Breast epithelium (tissue), 4 donors: ENCODE data around the gene HNRNPA2B1. TPM values are rescaled to one million over a fixed set of nuclear protein-coding genes. Genes with fewer than 3 reads are reported as not detected.
"Not testable (repeated sequence)": the region's sequence is repeated elsewhere in the genome, so short reads cannot be mapped to it uniquely, and the experiment has no call there.

ENCODE experiments used
- DNase-seq, 2 donors: peaks; one replicate each; pipeline ENCODE4 v3.0.0-alpha.2; 2019; ENCODE audit warnings: low spot score in 2 of 2
- H3K27ac ChIP-seq, 2 donors: fragments of 200-600 bp; sonication (generic) in 1 of 2; one replicate each; pipeline ENCODE4 v1.5.1; 2016 to 2019; ENCODE audit warnings: mild to moderate bottlenecking in 1 of 2
- H3K27me3 ChIP-seq, 2 donors: fragments of 200-600 bp; sonication (generic) in 1 of 2; one replicate each; pipeline versions ENCODE4 v1.5.1 to v1.6.0; 2017 to 2019; ENCODE audit warnings: control low read depth in 1 of 2, mild to moderate bottlenecking in 1 of 2
- H3K36me3 ChIP-seq: fragments of 200-600 bp; one replicate; pipeline ENCODE4 v1.5.1; 2019
- H3K4me1 ChIP-seq, 2 donors: fragments of 200-600 bp; sonication (generic); one replicate each; pipeline ENCODE4 v1.5.1; 2016 to 2019; ENCODE audit warnings: control low read depth in 1 of 2
- H3K4me3 ChIP-seq, 3 donors: fragments of 200-600 bp; sonication (generic); 1 replicate in 2 of 3; 2 replicates in 1 of 3; pipeline ENCODE4 v1.5.1; 2016 to 2019; ENCODE audit warnings: mild to moderate bottlenecking in 3 of 3, moderate library complexity in 2 of 3
- H3K9me3 ChIP-seq, 2 donors: fragments of 200-600 bp; sonication (generic) in 1 of 2; one replicate each; pipeline ENCODE4 v1.5.1; 2016 to 2019; ENCODE audit warnings: control low read depth in 1 of 2
- CTCF ChIP-seq, 3 donors: fragments of 450-650 bp; IDR thresholded peaks; one replicate each; pipeline ENCODE4 v1.5.1; 2016 to 2017; ENCODE audit warnings: antibody characterized with exemption in 3 of 3, mild to moderate bottlenecking in 3 of 3, moderate library complexity in 3 of 3
- POLR2A ChIP-seq: fragments of 450-650 bp; IDR thresholded peaks from one replicate; pipeline ENCODE4 v1.6.1; 2016; ENCODE audit warnings: antibody characterized with exemption, mild to moderate bottlenecking, moderate library complexity
- POLR2AphosphoS5 ChIP-seq, 3 donors: sonication (generic); formaldehyde crosslinking; IDR thresholded peaks; one replicate each; pipeline ENCODE4 v1.6.1; 2017; ENCODE audit warnings: antibody characterized with exemption in 3 of 3
- intact Hi-C: fragments of 100-400 bp; cut with DNase I; formaldehyde crosslinking; loops from one replicate; pipeline ENCODE4 v1.15.1; 2023; ENCODE audit warnings: low total_unique reads
- total RNA-seq, 3 donors: library from RNA; depleted of rRNA; stranded (reverse); fragments of >200 nt; gene quantifications; one replicate each; pipeline ENCODE4 v1.1.0, GENCODE V29; 2016

Gene HNRNPA2B1
- total RNA-seq, 3 donors from 2014 or later = 168 to 324 (median 282) TPM

GRCh38 chr7:26179826-26180497 is 20.6 kb downstream of the HNRNPA2B1 start:
- Histone ChIP-seq H3K36me3 (no peaks in the 10 kb centered on the region), H3K9me3 (no peaks in the 10 kb centered on the region), H3K27me3 (no peaks in the 10 kb centered on the region), H3K4me1 (no peaks in the 10 kb centered on the region), H3K4me3 (no peak overlapping the region), H3K27ac (no peak overlapping the region)
- intact Hi-C loops = no loop called here
- TF ChIP-seq POLR2A = no peak
- no peak for TF ChIP-seq CTCF (IDR thresholded peaks at IDR 0.05)
- TF ChIP-seq POLR2AphosphoS5 (IDR thresholded peaks at IDR 0.05) = no peak
- DNase-seq = no peak

- no peak overlapping the region for H3K27ac ChIP-seq
- H3K4me1 ChIP-seq = no peaks in the 10 kb centered on the region
- no peaks in the 10 kb centered on the region for H3K9me3 ChIP-seq
- H3K4me3 ChIP-seq = no peak overlapping the region
- TF ChIP-seq POLR2A (no peak), POLR2AphosphoS5 (IDR thresholded peaks at IDR 0.05) (no peak), CTCF (IDR thresholded peaks at IDR 0.05) (no peak)
- H3K27me3 ChIP-seq = no peaks in the 10 kb centered on the region
- H3K36me3 ChIP-seq = no peaks in the 10 kb centered on the region
- intact Hi-C loops = no loop called here
- DNase-seq = no peak
Observed at GRCh38 chr7:26179422-26179821, 21.1 kb downstream of the HNRNPA2B1 start.

- no peaks in the 10 kb centered on the region for H3K9me3 ChIP-seq
- H3K27ac ChIP-seq = no peak overlapping the region
- no peak for TF ChIP-seq POLR2A
- no peak for TF ChIP-seq POLR2AphosphoS5 (IDR thresholded peaks at IDR 0.05)
- no peak for TF ChIP-seq CTCF (IDR thresholded peaks at IDR 0.05)
- no peaks in the 10 kb centered on the region for H3K36me3 ChIP-seq
- no peaks in the 10 kb centered on the region for H3K4me1 ChIP-seq
- no peak overlapping the region for H3K4me3 ChIP-seq
- no peaks in the 10 kb centered on the region for H3K27me3 ChIP-seq
- DNase-seq = no peak
- intact Hi-C loops = no loop called here
Observed at GRCh38 chr7:26178272-26178960, 22.1 kb downstream of the HNRNPA2B1 start.

GRCh38 chr7:26177269-26177668 is 23.3 kb downstream of the HNRNPA2B1 start:
- DNase-seq, H3K36me3 ChIP-seq, intact Hi-C loops, H3K27me3 ChIP-seq, H3K4me1 ChIP-seq, H3K27ac ChIP-seq, H3K9me3 ChIP-seq, H3K4me3 ChIP-seq: not testable (repeated sequence)

GRCh38 chr7:26176696-26177095 is 23.9 kb downstream of the HNRNPA2B1 start:
- H3K9me3 ChIP-seq, H3K4me1 ChIP-seq, H3K4me3 ChIP-seq, H3K36me3 ChIP-seq, intact Hi-C loops, H3K27ac ChIP-seq, H3K27me3 ChIP-seq, DNase-seq: not testable (repeated sequence)

GRCh38 chr7:26175903-26176302 is 24.6 kb downstream of the HNRNPA2B1 start:
- H3K4me3 ChIP-seq, DNase-seq, H3K27me3 ChIP-seq, H3K4me1 ChIP-seq, H3K36me3 ChIP-seq, H3K9me3 ChIP-seq, H3K27ac ChIP-seq, intact Hi-C loops: not testable (repeated sequence)
